Endothelial cell of umbilical vein (primary cell): ENCODE results near the gene LGMN. TPM values are rescaled to one million over a fixed set of nuclear protein-coding genes. Genes with fewer than 3 reads are reported as not detected.

Source experiments
- BruUV-seq: library from RNA; stranded (reverse); fragments of 400-500 nt; replicated peaks from 2 replicates; lab custom pipeline; 2021; lab: Mats Ljungman, UMichigan
- CTCF ChIA-PET: fragments of 300-600, 350-600 bp; sonication (Branson Sonifier 250); formaldehyde crosslinking; loops from one replicate; lab custom pipeline; 2021; ENCODE audit warnings: antibody characterized with exemption, inconsistent platforms; lab: Charles Lee
- POLR2A ChIA-PET: fragments of 300-600, 350-600 bp; sonication (Branson Sonifier 250); formaldehyde crosslinking; loops from one replicate; lab custom pipeline; 2021; ENCODE audit warnings: antibody characterized with exemption, inconsistent platforms; lab: Charles Lee
- DNase-seq: peaks from one replicate; pipeline ENCODE4 v3.0.0-alpha.2; 2011; ENCODE audit warnings: low read depth, low spot score
- FAIRE-seq: peaks from 2 replicates; lab custom pipeline; 2011; peaks lifted over from hg19 to GRCh38; lab: Jason Lieb, UNC
- H2AFZ ChIP-seq: 2 replicates; pipeline ENCODE4 v1.6.0; 2012; ENCODE audit warnings: low read depth, low read length, control low read depth, inconsistent platforms
- H3K27ac ChIP-seq: 2 replicates; pipeline ENCODE4 v1.5.1; 2011; ENCODE audit warnings: low read depth, mild to moderate bottlenecking, control low read depth, low read length, moderate library complexity; ENCODE audit not compliant: insufficient read depth
- H3K27me3 ChIP-seq, 2 experiments: 2 replicates each; pipeline versions ENCODE4 v1.6.0 to v1.6.1; 2011; ENCODE audit warnings: low read length in 2 of 2, mixed read lengths in 1 of 2; ENCODE audit not compliant: control insufficient read depth in 2 of 2, insufficient read depth in 2 of 2
- H3K36me3 ChIP-seq, 2 experiments: 2 replicates in 1 of 2; 3 replicates in 1 of 2; pipeline ENCODE4 v1.5.1; 2011; ENCODE audit warnings: low read length in 2 of 2, mild to moderate bottlenecking in 1 of 2, moderate library complexity in 1 of 2; ENCODE audit not compliant: control insufficient read depth in 2 of 2, insufficient read depth in 2 of 2; ENCODE audit errors: extremely low read depth in 1 of 2
- H3K4me1 ChIP-seq: 3 replicates; pipeline ENCODE4 v1.5.1; 2011; ENCODE audit warnings: mild to moderate bottlenecking, low read length; ENCODE audit not compliant: control insufficient read depth, insufficient read depth; ENCODE audit errors: extremely low read depth
- H3K4me2 ChIP-seq: 2 replicates; pipeline ENCODE4 v1.6.1; 2011; ENCODE audit warnings: low read length, control low read depth, mixed read lengths; ENCODE audit not compliant: insufficient read depth
- H3K4me3 ChIP-seq, 3 experiments: fragments of 200-600 bp in 1 of 3; sonication (generic), shearing (Covaris generic) in 1 of 3; replicated peaks in 1 of 3; 2 replicates each; pipeline ENCODE4 v1.5.1; 2011 to 2016; ENCODE audit warnings: control low read depth in 3 of 3, low read length in 3 of 3, mild to moderate bottlenecking in 2 of 3, inconsistent platforms in 1 of 3, low read depth in 1 of 3, moderate library complexity in 1 of 3; ENCODE audit not compliant: insufficient read depth in 1 of 3
- H3K79me2 ChIP-seq: 2 replicates; pipeline ENCODE4 v1.6.0; 2012; ENCODE audit warnings: low read length, inconsistent platforms; ENCODE audit not compliant: control insufficient read depth, insufficient read depth
- H3K9ac ChIP-seq: replicated peaks from 2 replicates; pipeline ENCODE3; 2011; ENCODE audit warnings: low read length, control low read depth; ENCODE audit not compliant: insufficient read depth; ENCODE audit errors: extremely low read depth
- H3K9me1 ChIP-seq: replicated peaks from 3 replicates; pipeline ENCODE4 v1.6.0; 2011; ENCODE audit warnings: mild to moderate bottlenecking, low read length; ENCODE audit not compliant: control insufficient read depth, insufficient read depth; ENCODE audit errors: extremely low read depth
- H3K9me3 ChIP-seq: replicated peaks from 2 replicates; pipeline ENCODE4 v1.5.1; 2012; ENCODE audit warnings: low read length, inconsistent platforms; ENCODE audit not compliant: control insufficient read depth, insufficient read depth
- H4K20me1 ChIP-seq: replicated peaks from 2 replicates; pipeline ENCODE3; 2011; ENCODE audit warnings: mild to moderate bottlenecking, low read length; ENCODE audit not compliant: control insufficient read depth, insufficient read depth; ENCODE audit errors: extremely low read depth
- EZH2 ChIP-seq: IDR thresholded peaks from 2 replicates; pipeline ENCODE4 v1.6.1; 2012; ENCODE audit warnings: borderline replicate concordance, low read depth, mild to moderate bottlenecking, moderate library complexity, low read length, inconsistent platforms; ENCODE audit not compliant: severe bottlenecking
- FOS ChIP-seq: IDR thresholded peaks from 2 replicates; pipeline ENCODE4 v1.6.1; 2011; ENCODE audit warnings: mild to moderate bottlenecking, low read length, moderate library complexity, borderline replicate concordance; ENCODE audit not compliant: insufficient read depth
- GATA2 ChIP-seq: IDR thresholded peaks from 2 replicates; pipeline ENCODE4 v1.7.0; 2011; ENCODE audit warnings: low read depth, mild to moderate bottlenecking, moderate library complexity, mixed read lengths, low read length; ENCODE audit not compliant: insufficient read length, insufficient read depth
- JUN ChIP-seq: IDR thresholded peaks from 2 replicates; pipeline ENCODE4 v1.6.1; 2011; ENCODE audit warnings: borderline replicate concordance, low read depth; ENCODE audit not compliant: insufficient read length, insufficient read depth
- MYC ChIP-seq: IDR thresholded peaks from one replicate; pipeline ENCODE4 v1.6.1; 2011; ENCODE audit warnings: mild to moderate bottlenecking, low read depth, low read length
- POLR2A ChIP-seq: IDR thresholded peaks from 2 replicates; pipeline ENCODE4 v1.6.1; 2012; ENCODE audit warnings: low read depth, mild to moderate bottlenecking, control low read depth, low read length
- POLR2AphosphoS5 ChIP-seq: IDR thresholded peaks from 2 replicates; pipeline ENCODE4 v1.6.1; 2012; ENCODE audit warnings: low read depth, mild to moderate bottlenecking, control low read depth, low read length, moderate library complexity; ENCODE audit not compliant: insufficient read depth
- dilution Hi-C: fragments of 300-500 bp; cut with MboI; formaldehyde crosslinking; loops from one replicate; pipeline ENCODE4 v1.15.0; 2019; ENCODE audit warnings: low sequenced_read_pairs; ENCODE audit not compliant: extremely low pct_ligation_motif_present
- intact Hi-C: fragments of 100-400 bp; cut with micrococcal nuclease; formaldehyde crosslinking; loops from one replicate; pipeline ENCODE4 v1.10.0; 2022
- polyA plus RNA-seq, 4 experiments: library from polyadenylated mRNA; depleted of rRNA in 3 of 4; stranded (reverse) in 3 of 4; unstranded in 1 of 4; fragments of >200 nt; gene quantifications; 2 replicates each; pipeline versions ENCODE4 v1.2.1 to v1.2.3, GENCODE V29; 2011 to 2012; ENCODE audit warnings: missing spikeins in 1 of 4
- total RNA-seq: library from RNA; stranded (reverse); gene quantifications from 2 replicates; pipeline ENCODE4 v1.2.3, GENCODE V29; 2021
- TF ChIP-seq, protein P1 (sequence below), 2 donors: IDR thresholded peaks; 1 replicate in 1 of 2; 2 replicates in 1 of 2; pipeline ENCODE4 v1.5.1; 2011; ENCODE audit warnings: low read length in 2 of 2, mild to moderate bottlenecking in 2 of 2, moderate library complexity in 2 of 2, control low read depth in 1 of 2, inconsistent platforms in 1 of 2, low read depth in 1 of 2; ENCODE audit not compliant: insufficient read depth in 1 of 2; ENCODE audit errors: extremely low read depth in 1 of 2
- TF ChIP-seq, protein P2 (sequence below): IDR thresholded peaks from 2 replicates; pipeline ENCODE4 v1.6.1; 2011; ENCODE audit not compliant: insufficient read depth, insufficient read length

The LGMN gene
- total and polyA plus RNA-seq, 2 donors (not counting 3 experiments of a cell fraction or from before 2014, with no cell fraction given): 56.7 to 99.2 TPM

DNA sequence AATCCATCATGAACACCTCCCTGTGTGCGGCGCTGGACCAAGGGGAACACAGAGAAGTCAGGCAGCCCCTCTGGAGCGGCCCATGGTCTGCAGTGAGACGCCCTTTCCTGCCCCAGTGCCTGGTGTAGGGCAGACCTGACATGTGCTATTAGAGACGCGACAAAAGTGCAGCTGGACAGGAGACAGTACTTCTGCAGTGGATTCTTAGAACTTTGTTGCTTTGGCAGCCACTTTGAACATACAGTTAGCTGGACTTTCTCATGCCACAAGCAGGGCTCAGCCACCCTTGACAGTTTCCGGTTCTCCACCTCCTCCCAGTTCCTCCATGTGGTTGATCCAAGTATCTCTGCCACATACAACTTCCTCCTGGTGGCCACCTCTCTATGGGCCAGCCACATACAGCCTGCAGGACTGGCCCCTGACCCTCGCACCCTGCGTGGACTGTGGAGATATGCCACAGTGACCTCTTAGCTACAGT lies 45.9 kb downstream of the LGMN start:
- H3K4me3 ChIP-seq: no peak overlapping the region
- H3K36me3 ChIP-seq: peaks cover 0 to 5% of the 10 kb centered on the region in 2 experiments
- H3K27me3 ChIP-seq: peaks cover 0 to 2% of the 10 kb centered on the region in 2 experiments
- POLR2A ChIA-PET: no interaction called here
- DNase-seq (no peak), FAIRE-seq (no peak)
- no peaks in the 10 kb centered on the region for H3K79me2 ChIP-seq
- H4K20me1 ChIP-seq: no peaks in the 10 kb centered on the region
- H3K4me2 ChIP-seq: no peak overlapping the region
- dilution Hi-C loops: no loop called here
- no peak overlapping the region for H3K27ac ChIP-seq
- BruUV-seq: no TSS peak
- H3K9me3 ChIP-seq: no peaks in the 10 kb centered on the region
- no peaks in the 10 kb centered on the region for H3K4me1 ChIP-seq
- CTCF ChIA-PET: interaction anchor here (1.6 kb wide), 1 partner anchor 82 kb away, joined by 4 read pairs; no protein-coding TSS in a partner anchor
- H3K9me1 ChIP-seq: no peaks in the 10 kb centered on the region
- no peak for TF ChIP-seq GATA2
- no peak for TF ChIP-seq MYC
- TF ChIP-seq, protein P1, sequence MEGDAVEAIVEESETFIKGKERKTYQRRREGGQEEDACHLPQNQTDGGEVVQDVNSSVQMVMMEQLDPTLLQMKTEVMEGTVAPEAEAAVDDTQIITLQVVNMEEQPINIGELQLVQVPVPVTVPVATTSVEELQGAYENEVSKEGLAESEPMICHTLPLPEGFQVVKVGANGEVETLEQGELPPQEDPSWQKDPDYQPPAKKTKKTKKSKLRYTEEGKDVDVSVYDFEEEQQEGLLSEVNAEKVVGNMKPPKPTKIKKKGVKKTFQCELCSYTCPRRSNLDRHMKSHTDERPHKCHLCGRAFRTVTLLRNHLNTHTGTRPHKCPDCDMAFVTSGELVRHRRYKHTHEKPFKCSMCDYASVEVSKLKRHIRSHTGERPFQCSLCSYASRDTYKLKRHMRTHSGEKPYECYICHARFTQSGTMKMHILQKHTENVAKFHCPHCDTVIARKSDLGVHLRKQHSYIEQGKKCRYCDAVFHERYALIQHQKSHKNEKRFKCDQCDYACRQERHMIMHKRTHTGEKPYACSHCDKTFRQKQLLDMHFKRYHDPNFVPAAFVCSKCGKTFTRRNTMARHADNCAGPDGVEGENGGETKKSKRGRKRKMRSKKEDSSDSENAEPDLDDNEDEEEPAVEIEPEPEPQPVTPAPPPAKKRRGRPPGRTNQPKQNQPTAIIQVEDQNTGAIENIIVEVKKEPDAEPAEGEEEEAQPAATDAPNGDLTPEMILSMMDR (IDR thresholded peaks at IDR 0.05; ENCODE audit: extremely low read depth in 1 of 2, insufficient read depth in 1 of 2, low read depth in 1 of 2, low read length in 2 of 2): no peak
- H3K9ac ChIP-seq: no peak overlapping the region
- intact Hi-C loops: no loop called here
- H2AFZ ChIP-seq: no peak overlapping the region

DNA sequence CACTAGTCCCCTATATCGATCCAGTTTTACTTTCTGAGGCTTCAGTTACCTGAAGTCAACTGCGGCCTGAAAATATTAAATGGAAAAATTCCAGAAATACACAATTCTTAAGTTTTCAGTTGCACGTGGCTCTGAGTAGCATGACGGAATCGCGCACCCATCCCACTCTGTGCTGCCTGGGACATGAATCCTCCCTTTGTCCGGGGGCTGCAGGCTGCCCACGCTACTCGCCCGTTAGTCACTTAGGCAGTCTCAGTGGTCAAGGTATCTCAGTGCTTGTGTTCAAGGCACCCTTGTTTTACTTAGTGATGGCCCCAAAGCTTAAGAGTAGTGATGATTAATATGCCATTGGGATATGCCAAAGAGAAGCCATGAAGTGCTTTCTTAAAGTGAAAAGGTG lies 46.6 kb downstream of the LGMN start:
- CTCF ChIA-PET: interaction anchor here (1.6 kb wide), 1 partner anchor 82 kb away, joined by 4 read pairs; no protein-coding TSS in a partner anchor
- no peaks in the 10 kb centered on the region for H3K9me1 ChIP-seq
- POLR2A ChIA-PET: no interaction called here
- no TSS peak for BruUV-seq
- H3K27me3 ChIP-seq: peaks cover 0 to 3% of the 10 kb centered on the region in 2 experiments
- no peak overlapping the region for H2AFZ ChIP-seq
- H3K4me3 ChIP-seq: no peak overlapping the region
- no peaks in the 10 kb centered on the region for H3K79me2 ChIP-seq
- H3K27ac ChIP-seq: no peak overlapping the region
- FAIRE-seq (no peak), DNase-seq (no peak)
- dilution Hi-C loops (no loop called here), intact Hi-C loops (no loop called here)
- H3K4me1 ChIP-seq: no peaks in the 10 kb centered on the region
- H3K36me3 ChIP-seq: peaks cover 0 to 5% of the 10 kb centered on the region in 2 experiments
- no peak overlapping the region for H3K4me2 ChIP-seq
- TF ChIP-seq POLR2AphosphoS5: no peak
- no peak for TF ChIP-seq EZH2
- TF ChIP-seq, protein P1 (IDR thresholded peaks at IDR 0.05; ENCODE audit: extremely low read depth in 1 of 2, insufficient read depth in 1 of 2, low read depth in 1 of 2, low read length in 2 of 2): no peak
- TF ChIP-seq GATA2: no peak
- no peak for TF ChIP-seq POLR2A
- no peak for TF ChIP-seq FOS
- TF ChIP-seq, protein P2, sequence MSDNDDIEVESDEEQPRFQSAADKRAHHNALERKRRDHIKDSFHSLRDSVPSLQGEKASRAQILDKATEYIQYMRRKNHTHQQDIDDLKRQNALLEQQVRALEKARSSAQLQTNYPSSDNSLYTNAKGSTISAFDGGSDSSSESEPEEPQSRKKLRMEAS: no peak
- no peak for TF ChIP-seq JUN
- no peak for TF ChIP-seq MYC
- no peaks in the 10 kb centered on the region for H4K20me1 ChIP-seq
- H3K9me3 ChIP-seq: no peaks in the 10 kb centered on the region
- H3K9ac ChIP-seq: no peak overlapping the region
